Measurements from ENCODE around the gene RHBDL1.

Gene RHBDL1

GRCh38 chr16:658679-659571, 16.5 kb upstream of the RHBDL1 start:
- DNase-seq, result no peak

- no peak for DNase-seq
These were observed 15.9 kb upstream of the RHBDL1 start for GRCh38 chr16:659618-660017.

- DNase-seq, result no peak
These were observed 15.4 kb upstream of the RHBDL1 start for GRCh38 chr16:660132-660458.

- DNase-seq, result no peak
These were observed 14.8 kb upstream of the RHBDL1 start for GRCh38 chr16:660459-661183.

DNA sequence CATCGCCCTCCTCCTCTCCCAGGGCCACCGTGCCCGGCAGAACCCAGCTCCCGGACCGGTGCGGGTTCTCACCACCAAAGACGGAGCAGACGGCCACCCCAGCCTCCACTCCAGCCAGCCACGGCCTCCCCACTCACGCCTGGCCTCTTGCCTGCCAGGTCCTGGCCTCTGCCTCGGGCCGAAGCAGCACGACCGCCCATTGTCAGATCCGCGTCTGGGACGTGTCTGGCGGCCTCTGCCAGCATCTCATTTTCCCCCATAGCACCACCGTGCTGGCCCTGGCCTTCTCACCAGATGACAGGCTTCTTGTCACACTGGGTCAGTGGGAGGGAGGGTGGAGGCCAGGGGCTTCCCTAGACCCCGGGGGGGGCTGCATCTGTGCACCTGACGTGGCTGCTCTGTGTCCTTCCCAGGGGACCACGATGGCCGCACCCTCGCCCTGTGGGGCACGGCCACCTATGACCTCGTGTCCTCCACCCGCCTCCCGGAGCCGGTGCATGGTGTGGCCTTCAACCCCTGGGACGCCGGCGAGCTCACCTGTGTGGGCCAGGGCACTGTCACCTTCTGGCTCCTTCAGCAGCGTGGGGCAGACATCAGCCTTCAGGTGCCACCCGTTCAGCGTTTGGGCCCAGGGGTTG, 14.2 kb upstream of the RHBDL1 start:
- DNase-seq, result no peak

- DNase-seq, result no peak
These were observed 13.4 kb upstream of the RHBDL1 start for GRCh38 chr16:662095-662494.

DNA sequence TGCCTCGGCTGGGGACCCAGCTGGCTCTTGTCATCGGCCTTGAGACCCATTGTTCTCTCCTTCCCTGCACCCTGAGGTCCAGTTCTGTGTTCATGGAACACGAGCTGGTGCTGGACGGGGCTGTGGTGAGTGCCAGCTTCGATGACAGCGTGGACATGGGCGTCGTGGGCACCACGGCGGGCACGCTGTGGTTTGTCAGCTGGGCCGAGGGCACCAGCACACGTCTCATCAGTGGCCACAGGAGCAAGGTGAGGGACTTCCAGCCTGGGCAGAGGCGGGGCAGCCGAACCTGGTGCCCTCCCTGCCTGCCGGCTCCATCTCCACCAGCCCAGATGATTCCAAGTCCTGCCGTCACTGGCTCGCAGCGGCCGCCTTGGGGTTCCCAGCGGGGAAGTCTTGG, 12.9 kb upstream of the RHBDL1 start:
- DNase-seq, result no peak

DNA sequence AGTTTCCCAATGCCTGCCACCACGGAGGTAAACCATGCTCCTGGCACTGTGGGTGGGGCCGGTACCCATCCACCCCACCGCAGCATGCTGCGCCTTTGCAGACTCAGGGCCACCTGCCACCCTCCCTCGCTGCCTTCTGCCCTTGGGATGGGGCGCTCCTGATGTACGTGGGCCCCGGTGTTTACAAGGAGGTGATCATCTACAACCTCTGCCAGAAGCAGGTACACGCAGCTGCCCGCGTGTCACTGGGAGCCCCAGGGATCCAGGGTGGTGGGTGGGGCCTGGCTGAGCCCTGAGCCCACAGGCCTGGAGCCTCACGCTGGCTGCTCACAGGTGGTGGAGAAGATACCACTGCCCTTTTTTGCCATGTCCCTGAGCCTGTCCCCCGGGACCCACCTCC, 8.9 kb upstream of the RHBDL1 start:
- DNase-seq, result no peak

DNA sequence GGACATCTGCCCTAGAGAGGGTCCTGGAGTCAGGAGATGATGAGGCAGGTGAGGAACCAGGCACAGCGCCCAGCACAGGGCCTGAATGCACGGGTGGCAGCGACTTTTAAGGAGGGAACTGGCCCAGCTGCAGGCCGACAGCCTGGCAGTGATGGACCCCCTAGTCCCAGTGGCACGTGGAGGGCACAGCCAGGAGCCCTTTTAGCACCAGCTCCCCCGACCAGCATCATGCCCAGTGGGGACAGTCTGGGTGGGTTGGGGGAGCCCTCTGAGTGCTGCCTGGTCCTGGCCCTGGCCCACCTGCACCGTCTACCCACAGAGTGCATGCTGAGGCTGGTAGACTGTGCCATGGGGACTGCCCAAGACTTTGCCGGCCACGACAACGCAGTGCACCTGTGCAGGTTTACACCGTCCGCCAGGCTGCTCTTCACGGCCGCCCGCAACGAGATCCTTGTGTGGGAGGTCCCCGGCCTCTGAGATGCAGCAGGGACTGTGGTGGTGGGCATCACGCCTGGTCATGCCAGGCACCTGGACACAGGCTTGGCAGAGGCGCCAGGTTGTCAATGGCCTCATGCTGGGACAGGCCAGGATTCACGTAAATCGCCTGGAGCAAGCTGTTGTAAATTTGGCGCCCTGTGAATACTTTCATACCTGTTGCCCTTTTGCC, 8.2 kb upstream of the RHBDL1 start:
- DNase-seq, result no peak

DNA sequence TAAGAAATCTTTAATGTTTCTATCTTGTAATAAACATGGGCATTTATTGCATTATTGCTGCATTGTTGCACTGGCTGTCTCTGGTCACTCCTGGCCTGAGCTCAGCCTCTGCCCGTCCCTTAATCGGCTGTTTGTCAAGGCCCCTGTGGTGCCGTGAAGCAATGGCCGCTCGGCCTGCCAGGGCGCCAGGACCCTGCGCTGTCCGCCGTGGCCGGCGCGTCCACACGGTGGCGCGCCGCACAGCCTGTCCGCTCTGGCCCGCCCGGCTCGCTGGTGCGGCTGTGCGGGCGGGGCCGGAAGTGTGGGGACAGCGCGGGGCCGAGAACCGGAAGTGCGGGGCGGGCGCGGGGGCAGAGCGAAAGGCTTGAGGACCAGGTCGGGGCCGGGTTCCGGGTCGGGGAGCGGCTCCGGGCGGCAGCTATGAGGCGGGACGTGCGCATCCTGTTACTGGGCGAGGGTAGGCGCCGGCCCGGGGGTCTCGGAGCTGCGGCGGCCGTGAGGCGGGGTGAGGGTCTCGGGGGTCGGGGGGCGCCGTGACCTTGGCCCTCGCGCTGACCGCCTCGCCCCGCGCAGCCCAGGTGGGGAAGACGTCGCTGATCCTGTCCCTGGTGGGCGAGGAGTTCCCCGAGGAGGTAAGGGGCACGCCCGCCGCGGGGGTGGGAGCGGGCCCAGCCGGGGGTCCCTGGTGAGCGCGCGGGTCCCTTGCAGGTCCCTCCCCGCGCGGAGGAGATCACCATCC, 7.5 kb upstream of the RHBDL1 start, which contains the start of gene RHOT2:
TSS of gene RHOT2 (plus strand) at position 353 of the 739 bp plus-strand sequence. CDS start at position 421, 68 bp downstream.
- peak; percentile 82 to 83 for DNase-seq

DNA sequence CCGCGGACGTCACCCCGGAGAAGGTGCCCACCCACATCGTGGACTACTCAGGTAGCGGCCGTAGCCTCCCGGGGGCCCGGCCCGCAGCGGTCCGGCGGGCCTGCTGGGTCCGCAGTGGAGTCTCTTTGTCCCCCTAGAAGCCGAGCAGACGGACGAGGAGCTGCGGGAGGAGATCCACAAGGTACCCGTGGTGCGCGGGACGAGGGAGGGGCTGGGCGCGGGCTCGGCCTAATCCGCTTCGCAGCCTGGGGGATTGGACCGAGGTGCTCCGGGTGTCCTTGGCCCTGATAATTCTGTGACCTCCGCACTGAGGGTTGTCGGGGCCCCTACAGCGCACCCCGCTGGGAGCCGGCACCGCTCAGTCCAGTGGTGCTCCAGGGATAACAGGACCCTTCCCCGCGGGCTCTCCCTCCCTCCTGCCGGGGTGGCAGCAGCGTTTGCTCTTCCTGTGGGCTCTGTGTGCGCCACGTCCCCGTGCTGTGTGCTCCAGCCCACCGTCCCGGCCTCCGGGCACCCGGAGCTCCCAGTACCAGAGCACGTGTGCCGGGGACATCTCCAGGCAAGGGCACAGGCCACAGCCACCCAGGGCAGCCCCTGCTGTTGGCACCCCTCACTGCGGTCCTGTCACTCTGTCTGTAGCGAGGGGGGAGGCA, 6.8 kb upstream of the RHBDL1 start:
- no peak for DNase-seq

- no peak for DNase-seq
These were observed 5.8 kb upstream of the RHBDL1 start for GRCh38 chr16:669666-670065.

- DNase-seq, result no peak
These were observed 4.8 kb upstream of the RHBDL1 start for GRCh38 chr16:670485-671352.

DNA sequence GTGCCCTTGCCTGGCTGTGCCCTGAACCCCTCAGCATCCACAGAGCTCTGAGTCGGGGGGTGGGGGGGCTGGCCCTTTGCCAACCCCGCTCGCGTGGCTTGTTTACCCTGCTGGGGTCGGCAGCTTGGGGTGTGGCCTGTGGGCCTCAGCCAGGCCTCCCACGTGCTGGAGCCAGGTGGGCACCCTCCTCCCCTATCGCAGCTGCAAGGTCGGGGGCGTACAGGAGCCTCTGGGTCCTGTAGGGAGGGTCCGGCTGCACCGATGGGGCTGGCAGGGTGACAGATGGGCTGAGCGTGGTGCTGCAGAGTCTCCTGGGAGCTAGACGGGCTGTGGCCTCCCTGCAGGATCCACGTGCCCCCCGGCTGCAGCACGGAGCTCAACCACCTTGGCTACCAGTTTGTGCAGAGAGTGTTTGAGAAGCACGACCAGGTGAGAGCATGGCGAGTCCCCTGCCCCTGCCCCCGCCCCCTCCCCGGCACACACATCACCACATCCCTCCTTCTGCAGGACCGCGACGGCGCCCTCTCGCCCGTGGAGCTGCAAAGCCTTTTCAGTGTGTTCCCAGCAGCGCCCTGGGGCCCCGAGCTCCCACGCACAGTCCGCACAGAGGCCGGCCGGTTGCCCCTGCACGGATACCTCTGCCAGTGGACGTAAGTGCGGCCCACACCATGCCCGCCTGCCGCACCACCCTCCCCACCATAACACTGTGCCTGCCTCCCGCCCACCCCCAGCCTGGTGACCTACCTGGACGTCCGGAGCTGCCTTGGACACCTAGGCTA, 3.9 kb upstream of the RHBDL1 start:
- DNase-seq, result no peak

DNA sequence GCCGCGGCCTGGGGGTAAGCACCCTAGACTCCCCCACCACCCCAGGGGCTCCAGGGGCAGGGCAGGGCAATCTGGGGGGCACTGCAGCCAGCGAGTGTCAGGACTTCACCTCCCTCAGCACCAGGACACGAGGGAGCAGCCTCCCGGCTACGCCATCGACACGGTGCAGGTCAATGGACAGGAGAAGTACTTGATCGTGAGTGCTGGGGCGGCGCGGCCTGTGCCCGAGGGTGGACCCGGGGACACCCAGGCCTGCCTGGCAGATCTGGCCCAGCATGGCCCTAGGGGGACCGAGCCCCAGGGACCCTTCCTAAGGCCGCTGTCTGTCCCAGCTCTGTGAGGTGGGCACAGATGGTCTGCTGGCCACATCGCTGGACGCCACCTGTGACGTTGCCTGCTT, 3.1 kb upstream of the RHBDL1 start:
- DNase-seq, result no peak

GRCh38 chr16:672851-673250, 2.6 kb upstream of the RHBDL1 start:
- no peak for DNase-seq

- no peak for DNase-seq
These were observed 2.0 kb upstream of the RHBDL1 start for GRCh38 chr16:673399-673991.

DNA sequence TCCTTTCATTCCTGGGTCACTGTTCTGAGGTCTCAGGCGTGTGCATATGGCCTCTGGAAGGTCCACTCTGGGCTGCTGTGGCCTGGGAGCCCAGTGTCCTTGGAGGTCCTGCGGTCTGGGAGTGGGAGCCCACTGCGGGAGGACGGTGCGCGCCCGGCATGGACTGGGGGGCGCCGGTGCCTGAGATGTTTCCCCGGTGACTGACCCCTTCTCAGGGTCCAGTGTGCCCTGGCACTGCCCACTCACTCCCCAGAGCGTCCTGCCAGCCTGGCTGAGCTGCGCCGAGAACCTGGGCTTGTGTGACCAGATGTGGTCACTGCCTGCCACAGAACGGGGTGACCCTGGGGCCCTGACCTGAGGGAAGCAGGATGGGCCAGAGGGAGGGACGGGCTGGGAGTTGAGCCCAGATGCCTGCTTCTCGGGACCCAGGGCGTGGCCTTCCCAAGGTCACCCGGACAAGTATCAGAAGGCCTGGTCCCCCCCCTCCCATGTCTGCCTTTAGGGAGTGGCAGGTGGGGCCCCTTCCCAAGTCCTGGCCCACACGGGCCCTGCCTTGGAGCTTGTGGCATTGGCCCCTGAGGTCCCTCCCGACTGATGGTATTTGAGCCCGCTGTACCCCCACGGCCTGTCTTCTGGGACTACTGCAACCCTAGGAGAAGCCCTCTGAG, 1.1 kb upstream of the RHBDL1 start:
- DNase-seq, result no peak

Measured in AML-193 (cell line).